RWPE2 (cell line): ENCODE results near the gene MLST8.
A peak's percentile ranks its signal among the peaks of the same experiment; 100 is the strongest.

Source experiments
- ATAC-seq: fragments of 200-7000 bp; cut with Tn5 transposase; 3 replicates; pipeline ENCODE4 v1.9.1; 2021; ENCODE audit warnings: low read depth
- DNase-seq: peaks from one replicate; pipeline ENCODE4 v3.0.0-alpha.2; 2020; ENCODE audit warnings: low spot score
- H3K27ac ChIP-seq: fragments of 450-650 bp; 2 replicates; pipeline ENCODE4 v1.5.1; 2017; ENCODE audit warnings: mild to moderate bottlenecking; ENCODE audit not compliant: poor library complexity, severe bottlenecking
- H3K27me3 ChIP-seq: fragments of 250-450 bp; sonication (Bioruptor Pico); 2 replicates; pipeline ENCODE4 v1.5.1; 2021; ENCODE audit warnings: mild to moderate bottlenecking, moderate library complexity; ENCODE audit not compliant: insufficient read depth, poor library complexity, severe bottlenecking
- H3K36me3 ChIP-seq: fragments of 250-450 bp; sonication (Bioruptor Pico); 2 replicates; pipeline ENCODE4 v1.5.1; 2020; ENCODE audit warnings: low read depth, mild to moderate bottlenecking, moderate library complexity
- H3K4me1 ChIP-seq: fragments of 250-450 bp; sonication (Bioruptor Pico); 2 replicates; pipeline ENCODE4 v1.5.1; 2021; ENCODE audit warnings: mild to moderate bottlenecking, moderate library complexity; ENCODE audit not compliant: insufficient read depth, poor library complexity, severe bottlenecking
- H3K4me3 ChIP-seq: fragments of 250-450 bp; sonication (Bioruptor Pico); 2 replicates; pipeline ENCODE4 v1.5.1; 2021; ENCODE audit warnings: mild to moderate bottlenecking, moderate library complexity; ENCODE audit not compliant: severe bottlenecking
- H3K9me3 ChIP-seq: fragments of 250-450 bp; sonication (Bioruptor Pico); 2 replicates; pipeline ENCODE4 v1.5.1; 2021; ENCODE audit warnings: mild to moderate bottlenecking, moderate library complexity; ENCODE audit not compliant: severe bottlenecking
- CTCF ChIP-seq: fragments of 450-650 bp; IDR thresholded peaks from one replicate; pipeline ENCODE4 v1.5.1; 2017; ENCODE audit warnings: mild to moderate bottlenecking, moderate library complexity; ENCODE audit not compliant: poor library complexity, severe bottlenecking

MLST8 gene

GRCh38 chr16:2194166-2194834 lies 11.0 kb upstream of the MLST8 start:
- peaks cover 9% of the 10 kb centered on the region for H3K27me3 ChIP-seq
- ATAC-seq (peak; percentile 37), DNase-seq (peak; percentile 91)
- no peaks in the 10 kb centered on the region for H3K9me3 ChIP-seq
- H3K4me1 ChIP-seq, result no peaks in the 10 kb centered on the region
- H3K4me3 ChIP-seq, result no peak overlapping the region
- no peak overlapping the region for H3K27ac ChIP-seq
- no peak for TF ChIP-seq CTCF
- no peaks in the 10 kb centered on the region for H3K36me3 ChIP-seq

GRCh38 chr16:2194852-2195321 lies 10.4 kb upstream of the MLST8 start:
- H3K27me3 ChIP-seq, result peaks cover 9% of the 10 kb centered on the region
- H3K9me3 ChIP-seq, result no peaks in the 10 kb centered on the region

GRCh38 chr16:2195322-2196161 lies 9.7 kb upstream of the MLST8 start:
- Histone ChIP-seq H3K4me1 (no peaks in the 10 kb centered on the region), H3K36me3 (no peaks in the 10 kb centered on the region), H3K9me3 (no peaks in the 10 kb centered on the region), H3K4me3 (peak overlapping the region; percentile 40), H3K27me3 (peaks cover 9% of the 10 kb centered on the region), H3K27ac (no peak overlapping the region)
- DNase-seq (no peak), ATAC-seq (no peak; the same call in 2 of the 3 replicates)
- TF ChIP-seq CTCF, result no peak

More at GRCh38 chr16:2194852-2195321, 10.4 kb upstream of the MLST8 start:
- ATAC-seq, result peak; percentile 71
- no peaks in the 10 kb centered on the region for H3K4me1 ChIP-seq
- H3K36me3 ChIP-seq, result no peaks in the 10 kb centered on the region
- H3K4me3 ChIP-seq, result no peak overlapping the region
- no peak overlapping the region for H3K27ac ChIP-seq
- peak; percentile 70 for TF ChIP-seq CTCF
- no peak for DNase-seq

- Histone ChIP-seq H3K27me3 (peaks cover 9% of the 10 kb centered on the region), H3K4me3 (peak within 1 kb of the TSS; percentile 40), H3K9me3 (no peaks in the 10 kb centered on the region), H3K36me3 (no peaks in the 10 kb centered on the region), H3K27ac (no peak within 1 kb of the TSS), H3K4me1 (no peaks in the 10 kb centered on the region)
- no peak for TF ChIP-seq CTCF
- DNase-seq, result no peak
- ATAC-seq, result peak; percentile 38; the same call in 2 of the 3 replicates
Observed at GRCh38 chr16:2196162-2196980, 8.9 kb upstream of the MLST8 start, which contains the start of gene CASKIN1. Gene CASKIN1, minus strand, starts transcription at chr16:2196605. Its CDS starts 173 bp downstream, at chr16:2196432.
